ENCODE data around the gene TAS2R40. TPM values are rescaled to one million over a fixed set of nuclear protein-coding genes. Genes with fewer than 3 reads are reported as not detected.

Gene TAS2R40
- total RNA-seq, 4 donors from 2014 or later: not detected

DNA sequence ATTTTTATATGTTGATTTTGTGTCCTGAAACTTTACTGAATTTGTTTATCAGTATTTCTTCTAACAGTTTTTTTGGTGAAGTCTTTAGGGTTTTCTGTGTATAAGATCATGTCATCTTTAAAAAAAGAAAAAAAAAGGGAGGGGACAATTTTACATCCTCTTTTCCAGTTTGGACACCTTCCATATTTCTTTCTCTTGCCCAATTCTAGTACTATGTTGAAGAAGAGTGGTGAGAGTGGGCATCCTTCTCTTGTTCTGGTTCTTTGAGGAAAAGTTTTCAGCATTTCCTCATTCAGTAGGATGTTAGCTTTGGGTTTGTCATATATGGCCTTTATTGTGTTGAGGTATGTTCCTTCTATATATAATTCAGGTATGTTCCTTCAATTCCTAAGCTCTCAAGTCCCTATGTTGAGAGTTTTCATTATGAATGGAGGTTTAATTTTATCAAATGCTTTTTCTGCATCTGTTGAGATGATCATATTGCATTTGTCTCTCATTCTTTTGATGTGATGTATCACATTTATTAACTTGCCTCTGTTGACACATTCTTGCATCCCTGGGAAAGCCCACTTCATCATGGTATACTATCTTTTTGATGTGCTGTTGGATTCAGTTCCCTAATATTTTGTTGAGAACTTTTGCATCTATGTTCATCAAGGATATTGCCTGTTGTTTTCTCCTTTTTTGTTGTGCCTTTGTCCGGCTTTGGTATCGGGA lies 12.1 kb downstream of the TAS2R40 start:
- ATAC-seq (ENCODE audit: low FRiP score) (no peak), DNase-seq (ENCODE audit: low spot score) (no peak)
- no peak for TF ChIP-seq CTCF (IDR thresholded peaks at IDR 0.05)

DNA sequence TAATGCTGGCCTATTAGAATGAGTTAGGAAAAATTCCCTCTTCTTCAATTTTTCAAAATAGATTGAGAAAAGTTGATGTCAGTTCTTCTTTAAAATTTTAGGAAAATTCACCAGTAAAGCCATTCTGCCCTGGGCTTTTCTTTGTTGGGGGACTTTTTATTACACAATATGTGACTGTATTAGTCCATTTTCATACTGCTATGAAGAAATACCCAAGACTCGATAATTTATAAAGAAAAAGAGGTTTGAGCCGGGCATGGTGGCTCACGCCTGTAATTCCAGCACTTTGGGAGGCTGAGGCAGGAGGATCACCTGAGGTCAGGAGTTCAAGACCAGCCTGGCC lies 12.7 kb downstream of the TAS2R40 start:
- DNase-seq (ENCODE audit: low spot score) (no peak), ATAC-seq (ENCODE audit: low FRiP score) (no peak)
- no peak for TF ChIP-seq CTCF (IDR thresholded peaks at IDR 0.05)

- no peak for DNase-seq (ENCODE audit: low spot score)
Measured at GRCh38 chr7:143235561-143235960, 13.7 kb downstream of the TAS2R40 start.

DNA sequence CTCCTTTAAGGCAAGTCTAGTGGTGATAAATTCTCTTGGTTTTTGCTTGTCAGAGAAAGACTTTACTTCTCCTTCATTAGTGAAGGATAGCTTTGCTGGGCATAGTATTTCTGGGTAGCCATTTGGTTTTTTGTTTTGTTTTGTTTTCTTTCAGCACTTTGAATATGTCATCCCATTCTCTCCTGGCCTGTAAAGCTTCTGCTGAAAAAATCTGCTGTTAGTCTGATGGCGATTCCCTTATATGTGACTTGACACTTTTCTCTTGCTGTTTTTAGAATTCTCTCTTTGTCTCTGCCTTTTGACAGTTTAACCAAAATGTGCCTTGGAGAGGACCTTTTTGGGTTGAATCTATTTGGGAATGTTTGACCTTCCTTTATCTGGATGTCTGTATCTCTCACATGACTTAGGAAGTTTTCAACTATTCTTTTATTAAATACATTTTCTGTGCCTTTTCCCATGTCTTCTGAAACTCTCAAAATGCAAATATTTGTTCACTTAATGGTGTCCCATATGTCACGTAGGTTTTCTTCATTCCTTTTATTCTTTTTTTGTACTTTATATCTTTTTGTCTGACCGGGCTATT lies 14.7 kb downstream of the TAS2R40 start:
- TF ChIP-seq CTCF (IDR thresholded peaks at IDR 0.05): no peak
- ATAC-seq (ENCODE audit: low FRiP score): no peak
- DNase-seq (ENCODE audit: low spot score): no peak

More at GRCh38 chr7:143235561-143235960, 13.7 kb downstream of the TAS2R40 start:
- TF ChIP-seq CTCF (IDR thresholded peaks at IDR 0.05): no peak
- no peak for ATAC-seq (ENCODE audit: low FRiP score)

DNA sequence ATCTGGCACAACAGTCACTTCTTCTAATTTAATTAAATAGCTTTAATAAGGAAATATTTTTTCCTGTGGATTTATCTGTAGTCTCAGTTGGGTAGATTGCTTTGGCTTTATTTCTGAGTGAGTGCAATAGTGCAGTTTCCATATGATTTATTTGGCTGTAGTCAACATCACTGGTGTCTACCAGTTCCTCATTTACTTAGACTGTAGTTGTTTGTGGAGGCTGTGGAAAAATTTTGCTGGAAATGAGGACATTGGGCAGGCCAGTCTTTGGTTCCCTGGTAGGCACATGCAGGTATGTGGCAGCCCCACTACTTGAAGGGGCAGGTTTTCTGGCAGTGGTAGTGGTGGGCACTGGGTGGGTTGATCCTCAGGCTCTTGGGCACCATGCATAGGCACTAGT lies 15.5 kb downstream of the TAS2R40 start:
- ATAC-seq (ENCODE audit: low FRiP score) (no peak), DNase-seq (ENCODE audit: low spot score) (no peak)
- no peak for TF ChIP-seq CTCF (IDR thresholded peaks at IDR 0.05)

- no peak for TF ChIP-seq CTCF (IDR thresholded peaks at IDR 0.05)
- DNase-seq (ENCODE audit: low spot score) (no peak), ATAC-seq (ENCODE audit: low FRiP score) (no peak)
Measured at GRCh38 chr7:143238289-143238980, 16.6 kb downstream of the TAS2R40 start.
